C4-2B (cell line): ENCODE data around the gene CDH24.

Experiments
- ZFX ChIP-seq: fragments of 450-650 bp; IDR thresholded peaks from 2 replicates; pipeline ENCODE4 v1.6.1; 2017
- TF ChIP-seq, protein P1 (sequence below): fragments of 450-650 bp; conservative IDR thresholded peaks from 2 replicates; pipeline ENCODE4 v1.5.1; 2017; ENCODE audit warnings: mild to moderate bottlenecking

DNA sequence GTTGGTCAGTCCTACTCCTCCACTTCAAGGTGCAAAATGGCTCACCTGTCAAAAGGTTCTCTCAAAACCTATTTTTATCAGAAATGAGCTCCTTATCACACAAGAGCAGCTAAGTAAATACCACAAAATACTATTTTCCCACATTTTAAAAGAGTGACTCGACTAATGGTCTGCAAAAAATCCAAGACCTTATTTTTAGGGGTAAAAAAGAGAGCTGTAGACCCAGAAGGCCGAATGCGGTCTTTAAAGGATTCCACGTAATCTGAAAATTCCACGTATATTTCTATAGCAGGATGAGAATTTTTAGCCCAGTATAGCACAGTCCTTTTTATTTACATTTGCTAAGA lies 51.2 kb downstream of the CDH24 start:
- TF ChIP-seq, protein P1, sequence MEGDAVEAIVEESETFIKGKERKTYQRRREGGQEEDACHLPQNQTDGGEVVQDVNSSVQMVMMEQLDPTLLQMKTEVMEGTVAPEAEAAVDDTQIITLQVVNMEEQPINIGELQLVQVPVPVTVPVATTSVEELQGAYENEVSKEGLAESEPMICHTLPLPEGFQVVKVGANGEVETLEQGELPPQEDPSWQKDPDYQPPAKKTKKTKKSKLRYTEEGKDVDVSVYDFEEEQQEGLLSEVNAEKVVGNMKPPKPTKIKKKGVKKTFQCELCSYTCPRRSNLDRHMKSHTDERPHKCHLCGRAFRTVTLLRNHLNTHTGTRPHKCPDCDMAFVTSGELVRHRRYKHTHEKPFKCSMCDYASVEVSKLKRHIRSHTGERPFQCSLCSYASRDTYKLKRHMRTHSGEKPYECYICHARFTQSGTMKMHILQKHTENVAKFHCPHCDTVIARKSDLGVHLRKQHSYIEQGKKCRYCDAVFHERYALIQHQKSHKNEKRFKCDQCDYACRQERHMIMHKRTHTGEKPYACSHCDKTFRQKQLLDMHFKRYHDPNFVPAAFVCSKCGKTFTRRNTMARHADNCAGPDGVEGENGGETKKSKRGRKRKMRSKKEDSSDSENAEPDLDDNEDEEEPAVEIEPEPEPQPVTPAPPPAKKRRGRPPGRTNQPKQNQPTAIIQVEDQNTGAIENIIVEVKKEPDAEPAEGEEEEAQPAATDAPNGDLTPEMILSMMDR, result no peak
- no peak for TF ChIP-seq ZFX
